ENCODE data around the gene CGB7.

The CGB7 gene
- 0 to 0.06 (median 0) reads per million in 9 experiments for total RNA-seq

- Mint-ChIP-seq H3K36me3 (ENCODE audit: insufficient read depth) (peaks cover 10% of the 10 kb centered on the region), H3K27ac (peak within 1 kb of the TSS; percentile 50 to 89), H3K4me1 (ENCODE audit: low read depth in 2 of 2) (peaks cover 18 to 27% of the 10 kb centered on the region in 2 donors), H3K4me3 (peak within 1 kb of the TSS; percentile 84 to 87), H3K9me3 (no peaks in the 10 kb centered on the region), H3K27me3 (peaks cover 46 to 53% of the 10 kb centered on the region in 2 donors)
- ATAC-seq (replicated peaks), result peak; percentile 48
- peak in 1 of 3 experiments; percentile 19 for DNase-seq
Observed at GRCh38 chr19:49057636-49058234, at the start of gene CGB7. CGB7 (minus strand) TSS chr19:49057749; CDS start chr19:49055375, 2,374 bp downstream.

- Mint-ChIP-seq H3K36me3 (ENCODE audit: insufficient read depth) (peaks cover 40% of the 10 kb centered on the region), H3K4me1 (ENCODE audit: low read depth in 2 of 2) (peaks cover 5 to 7% of the 10 kb centered on the region in 2 donors), H3K9me3 (no peaks in the 10 kb centered on the region), H3K4me3 (no peak overlapping the region), H3K27me3 (no peaks in the 10 kb centered on the region), H3K27ac (peak overlapping the region in 1 of 2 donors; percentile 68)
- ATAC-seq (replicated peaks) (peak; percentile 85), DNase-seq (peak; percentile 53 to 62 (median 61))
Observed at GRCh38 chr19:49106648-49107135, 49.1 kb upstream of the CGB7 start.

GRCh38 chr19:49104229-49104864 lies 46.8 kb upstream of the CGB7 start:
- peaks cover 60% of the 10 kb centered on the region for H3K36me3 Mint-ChIP-seq (ENCODE audit: insufficient read depth)
- H3K4me3 Mint-ChIP-seq, result no peak overlapping the region
- H3K9me3 Mint-ChIP-seq, result no peaks in the 10 kb centered on the region
- H3K4me1 Mint-ChIP-seq (ENCODE audit: low read depth in 2 of 2), result peaks cover 7 to 11% of the 10 kb centered on the region in 2 donors
- no peaks in the 10 kb centered on the region for H3K27me3 Mint-ChIP-seq
- H3K27ac Mint-ChIP-seq, result peak overlapping the region; percentile 6 to 64
- ATAC-seq (replicated peaks), result no peak
- no peak for DNase-seq

- Mint-ChIP-seq H3K36me3 (ENCODE audit: insufficient read depth) (peaks cover 64% of the 10 kb centered on the region), H3K27ac (no peak overlapping the region), H3K4me3 (no peak overlapping the region), H3K27me3 (no peaks in the 10 kb centered on the region), H3K9me3 (no peaks in the 10 kb centered on the region), H3K4me1 (ENCODE audit: low read depth in 2 of 2) (peaks cover 7 to 11% of the 10 kb centered on the region in 2 donors)
- ATAC-seq (replicated peaks) (no peak), DNase-seq (no peak)
Observed at GRCh38 chr19:49103331-49104085, 46.0 kb upstream of the CGB7 start.

GRCh38 chr19:49102303-49102702 lies 44.8 kb upstream of the CGB7 start:
- Mint-ChIP-seq H3K36me3 (ENCODE audit: insufficient read depth) (peaks cover 68% of the 10 kb centered on the region), H3K27me3 (no peaks in the 10 kb centered on the region), H3K4me3 (no peak overlapping the region), H3K9me3 (no peaks in the 10 kb centered on the region), H3K4me1 (ENCODE audit: low read depth in 2 of 2) (peaks cover 8 to 11% of the 10 kb centered on the region in 2 donors), H3K27ac (no peak overlapping the region)
- no peak for ATAC-seq (replicated peaks)
- no peak for DNase-seq

GRCh38 chr19:49101160-49101559 lies 43.6 kb upstream of the CGB7 start:
- no peak for ATAC-seq (replicated peaks)
- Mint-ChIP-seq H3K9me3 (no peaks in the 10 kb centered on the region), H3K27me3 (no peaks in the 10 kb centered on the region), H3K36me3 (ENCODE audit: insufficient read depth) (peaks cover 64% of the 10 kb centered on the region), H3K4me1 (ENCODE audit: low read depth in 2 of 2) (peaks cover 1 to 6% of the 10 kb centered on the region in 2 donors), H3K27ac (peak overlapping the region in 1 of 2 donors; percentile 54), H3K4me3 (no peak overlapping the region)
- DNase-seq, result no peak

GRCh38 chr19:49098795-49099194 lies 41.2 kb upstream of the CGB7 start:
- H3K27me3 Mint-ChIP-seq, result no peaks in the 10 kb centered on the region
- H3K9me3 Mint-ChIP-seq, result no peaks in the 10 kb centered on the region
- ATAC-seq (replicated peaks) (no peak), DNase-seq (no peak)
- peaks cover 71% of the 10 kb centered on the region for H3K36me3 Mint-ChIP-seq (ENCODE audit: insufficient read depth)
- H3K4me1 Mint-ChIP-seq (ENCODE audit: low read depth in 2 of 2), result peaks cover 1 to 6% of the 10 kb centered on the region in 2 donors
- H3K27ac Mint-ChIP-seq, result no peak overlapping the region
- H3K4me3 Mint-ChIP-seq, result no peak overlapping the region

- peaks cover 1 to 6% of the 10 kb centered on the region in 2 donors for H3K4me1 Mint-ChIP-seq (ENCODE audit: low read depth in 2 of 2)
- peaks cover 77% of the 10 kb centered on the region for H3K36me3 Mint-ChIP-seq (ENCODE audit: insufficient read depth)
- H3K27ac Mint-ChIP-seq, result no peak overlapping the region
Observed at GRCh38 chr19:49097453-49098288, 40.1 kb upstream of the CGB7 start.

GRCh38 chr19:49094505-49095482 lies 37.2 kb upstream of the CGB7 start:
- H3K9me3 Mint-ChIP-seq, result no peaks in the 10 kb centered on the region
- peaks cover 85% of the 10 kb centered on the region for H3K36me3 Mint-ChIP-seq (ENCODE audit: insufficient read depth)
- no peak overlapping the region for H3K4me3 Mint-ChIP-seq
- no peak for ATAC-seq (replicated peaks)
- no peak for DNase-seq
- no peaks in the 10 kb centered on the region for H3K27me3 Mint-ChIP-seq
- peaks cover 0 to 19% of the 10 kb centered on the region in 2 donors for H3K4me1 Mint-ChIP-seq (ENCODE audit: low read depth in 2 of 2)
- H3K27ac Mint-ChIP-seq, result peak overlapping the region in 1 of 2 donors; percentile 67

More at GRCh38 chr19:49097453-49098288, 40.1 kb upstream of the CGB7 start:
- peak; percentile 95 for ATAC-seq (replicated peaks)
- Mint-ChIP-seq H3K27me3 (no peaks in the 10 kb centered on the region), H3K4me3 (no peak overlapping the region), H3K9me3 (no peaks in the 10 kb centered on the region)
- DNase-seq, result peak; percentile 69 to 78 (median 73)

GRCh38 chr19:49092686-49093085 lies 35.1 kb upstream of the CGB7 start:
- Mint-ChIP-seq H3K4me1 (ENCODE audit: low read depth in 2 of 2) (peaks cover 0 to 22% of the 10 kb centered on the region in 2 donors), H3K27me3 (no peaks in the 10 kb centered on the region), H3K36me3 (ENCODE audit: insufficient read depth) (peaks cover 84% of the 10 kb centered on the region), H3K9me3 (no peaks in the 10 kb centered on the region), H3K4me3 (no peak overlapping the region), H3K27ac (peak overlapping the region in 1 of 2 donors; percentile 66)
- DNase-seq, result no peak
- no peak for ATAC-seq (replicated peaks)

GRCh38 chr19:49091391-49092038 lies 34.0 kb upstream of the CGB7 start:
- no peak overlapping the region for H3K4me3 Mint-ChIP-seq
- no peaks in the 10 kb centered on the region for H3K27me3 Mint-ChIP-seq
- H3K36me3 Mint-ChIP-seq (ENCODE audit: insufficient read depth), result peaks cover 89% of the 10 kb centered on the region
- peaks cover 9 to 31% of the 10 kb centered on the region in 2 donors for H3K4me1 Mint-ChIP-seq (ENCODE audit: low read depth in 2 of 2)
- ATAC-seq (replicated peaks) (peak; percentile 61), DNase-seq (no peak)
- peak overlapping the region in 1 of 2 donors; percentile 68 for H3K27ac Mint-ChIP-seq
- H3K9me3 Mint-ChIP-seq, result no peaks in the 10 kb centered on the region

Data from effector memory CD8-positive, alpha-beta T cell (primary cell).